H1 (cell line): Measurements from ENCODE around the gene PCDHGA8.

ENCODE experiments used
- CHD2 ChIP-seq: IDR thresholded peaks from 2 replicates; pipeline ENCODE4 v1.6.1; 2012; ENCODE audit warnings: low read length, improper control_type of control experiment
- SIN3A ChIP-seq, 2 experiments: IDR thresholded peaks in 1 of 2; conservative IDR thresholded peaks in 1 of 2; 2 replicates each; pipeline ENCODE4 v1.6.1; 2011 to 2012; ENCODE audit warnings: low read length in 2 of 2, improper control_type of control experiment in 1 of 2, low read depth in 1 of 2, mild to moderate bottlenecking in 1 of 2
- SP2 ChIP-seq: IDR thresholded peaks from 2 replicates; pipeline ENCODE4 v1.6.1; 2012; ENCODE audit warnings: mild to moderate bottlenecking, low read length, inconsistent platforms
- TF ChIP-seq, protein P1 (sequence below), 3 experiments: IDR thresholded peaks; 1 replicate in 2 of 3; 2 replicates in 1 of 3; pipeline versions ENCODE4 v1.5.1 to v1.6.1; 2011; ENCODE audit warnings: low read length in 3 of 3, mild to moderate bottlenecking in 3 of 3, inconsistent platforms in 2 of 3, low read depth in 1 of 3, moderate library complexity in 1 of 3; ENCODE audit not compliant: insufficient read depth in 1 of 3; ENCODE audit errors: control extremely low read depth in 1 of 3

GRCh38 chr5:141421489-141421855, 29.0 kb downstream of the PCDHGA8 start:
- TF ChIP-seq CHD2 = no peak
- TF ChIP-seq SP2 = no peak
- TF ChIP-seq, protein P1, sequence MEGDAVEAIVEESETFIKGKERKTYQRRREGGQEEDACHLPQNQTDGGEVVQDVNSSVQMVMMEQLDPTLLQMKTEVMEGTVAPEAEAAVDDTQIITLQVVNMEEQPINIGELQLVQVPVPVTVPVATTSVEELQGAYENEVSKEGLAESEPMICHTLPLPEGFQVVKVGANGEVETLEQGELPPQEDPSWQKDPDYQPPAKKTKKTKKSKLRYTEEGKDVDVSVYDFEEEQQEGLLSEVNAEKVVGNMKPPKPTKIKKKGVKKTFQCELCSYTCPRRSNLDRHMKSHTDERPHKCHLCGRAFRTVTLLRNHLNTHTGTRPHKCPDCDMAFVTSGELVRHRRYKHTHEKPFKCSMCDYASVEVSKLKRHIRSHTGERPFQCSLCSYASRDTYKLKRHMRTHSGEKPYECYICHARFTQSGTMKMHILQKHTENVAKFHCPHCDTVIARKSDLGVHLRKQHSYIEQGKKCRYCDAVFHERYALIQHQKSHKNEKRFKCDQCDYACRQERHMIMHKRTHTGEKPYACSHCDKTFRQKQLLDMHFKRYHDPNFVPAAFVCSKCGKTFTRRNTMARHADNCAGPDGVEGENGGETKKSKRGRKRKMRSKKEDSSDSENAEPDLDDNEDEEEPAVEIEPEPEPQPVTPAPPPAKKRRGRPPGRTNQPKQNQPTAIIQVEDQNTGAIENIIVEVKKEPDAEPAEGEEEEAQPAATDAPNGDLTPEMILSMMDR (IDR thresholded peaks at IDR 0.05; ENCODE audit: control extremely low read depth in 1 of 3, insufficient read depth in 1 of 3, low read depth in 1 of 3, low read length in 3 of 3) = no peak
- no peak for TF ChIP-seq SIN3A (conservative IDR thresholded peaks at IDR 0.05 in 1 of 2, IDR thresholded peaks at IDR 0.05 in 1 of 2; ENCODE audit: low read depth in 1 of 2, low read length in 2 of 2)
